Brain microvascular endothelial cell (primary cell): Measurements from ENCODE around the gene SSTR3.

Experiments
- DNase-seq: peaks from one replicate; pipeline ENCODE4 v3.0.0-alpha.2; 2020
- H3K27ac ChIP-seq: fragments of 250-450 bp; sonication (Bioruptor Pico); 2 replicates; pipeline ENCODE4 v1.5.1; 2020; ENCODE audit warnings: mild to moderate bottlenecking, moderate library complexity
- H3K27me3 ChIP-seq: fragments of 250-450 bp; sonication (Bioruptor Pico); replicated peaks from 2 replicates; pipeline ENCODE4 v1.5.1; 2020; ENCODE audit warnings: mild to moderate bottlenecking
- H3K36me3 ChIP-seq: fragments of 250-450 bp; sonication (Bioruptor Pico); replicated peaks from 2 replicates; pipeline ENCODE4 v1.5.1; 2020; ENCODE audit warnings: mild to moderate bottlenecking
- H3K4me3 ChIP-seq: 2 replicates; pipeline ENCODE4 v1.5.1; 2011; ENCODE audit warnings: low read depth, mild to moderate bottlenecking, control low read depth, low read length, moderate library complexity
- CTCF ChIP-seq: IDR thresholded peaks from 2 replicates; pipeline ENCODE4 v1.5.1; 2011; ENCODE audit warnings: low read depth, mild to moderate bottlenecking, moderate library complexity, low read length, control low read depth, inconsistent platforms; ENCODE audit errors: missing control alignments
- in situ Hi-C: cut with HindIII; loops from 2 replicates; pipeline ENCODE4 v1.10.0; 2017; ENCODE audit warnings: low sequenced_read_pairs, low pct_ligation_motif_present

Gene SSTR3

GRCh38 chr22:37212174-37212906 lies at the start of gene SSTR3:
Gene SSTR3, minus strand, starts transcription at chr22:37212477. Its CDS starts 4,674 bp downstream, at chr22:37207803.
- in situ Hi-C loops: no loop called here
- no peak within 1 kb of the TSS for H3K4me3 ChIP-seq
- H3K27me3 ChIP-seq: no peaks in the 10 kb centered on the region
- no peak for TF ChIP-seq CTCF
- DNase-seq: no peak
- no peaks in the 10 kb centered on the region for H3K36me3 ChIP-seq
- H3K27ac ChIP-seq: no peak within 1 kb of the TSS

GRCh38 chr22:37260901-37261336 lies 48.6 kb upstream of the SSTR3 start:
- Histone ChIP-seq H3K27ac (no peak overlapping the region), H3K36me3 (no peaks in the 10 kb centered on the region), H3K27me3 (no peaks in the 10 kb centered on the region), H3K4me3 (no peak overlapping the region)
- in situ Hi-C loops: loop anchor here (5.0 kb wide), 1 partner anchor 84 kb away; no protein-coding TSS in a partner anchor
- DNase-seq: peak; percentile 37
- TF ChIP-seq CTCF: peak; percentile 98

GRCh38 chr22:37260155-37260795 lies 48.0 kb upstream of the SSTR3 start:
- in situ Hi-C loops: loop anchor here (5.0 kb wide), 1 partner anchor 83 kb away; no protein-coding TSS in a partner anchor
- H3K27me3 ChIP-seq: no peaks in the 10 kb centered on the region
- no peak overlapping the region for H3K4me3 ChIP-seq
- DNase-seq: no peak
- H3K36me3 ChIP-seq: no peaks in the 10 kb centered on the region
- H3K27ac ChIP-seq: no peak overlapping the region
- no peak for TF ChIP-seq CTCF

- peak overlapping the region; percentile 29 for H3K4me3 ChIP-seq
- DNase-seq: peak; percentile 53
- in situ Hi-C loops: loop anchor here (5.0 kb wide), 1 partner anchor 82 kb away; no protein-coding TSS in a partner anchor
- no peaks in the 10 kb centered on the region for H3K36me3 ChIP-seq
- H3K27me3 ChIP-seq: no peaks in the 10 kb centered on the region
- TF ChIP-seq CTCF: peak; percentile 81
- no peak overlapping the region for H3K27ac ChIP-seq
Observed at GRCh38 chr22:37259540-37260029, 47.3 kb upstream of the SSTR3 start.

- Histone ChIP-seq H3K4me3 (no peak overlapping the region), H3K27ac (no peak overlapping the region)
- in situ Hi-C loops: no loop called here
Observed at GRCh38 chr22:37258753-37259401, 46.6 kb upstream of the SSTR3 start.

More at GRCh38 chr22:37258753-37259401, 46.6 kb upstream of the SSTR3 start:
- no peaks in the 10 kb centered on the region for H3K27me3 ChIP-seq
- DNase-seq: no peak
- H3K36me3 ChIP-seq: no peaks in the 10 kb centered on the region
- no peak for TF ChIP-seq CTCF
